ENCODE results near the gene STPG4. TPM values are rescaled to one million over a fixed set of nuclear protein-coding genes. Genes with fewer than 3 reads are reported as not detected.
A peak's percentile ranks its signal among the peaks of the same experiment; 100 is the strongest.

STPG4 gene
- total RNA-seq, 1 experiment from 2014 or later = 0.13 TPM

GRCh38 chr2:47074691-47075090 is 80.4 kb downstream of the STPG4 start:
- Histone ChIP-seq H4K20me1 (ENCODE audit: control insufficient read depth, insufficient read depth, insufficient read length) (no peaks in the 10 kb centered on the region), H2BK5ac (ENCODE audit: insufficient read length, low read length) (no peak overlapping the region), H3K23me2 (ENCODE audit: insufficient read length, low read depth, low read length, poor library complexity, severe bottlenecking) (no peaks in the 10 kb centered on the region), H3K4ac (ENCODE audit: low read depth, low read length) (no peak overlapping the region), H3K18ac (ENCODE audit: insufficient read length, low read depth, low read length) (no peak overlapping the region), H4K91ac (ENCODE audit: insufficient read length, low read depth, low read length) (no peak overlapping the region), H3K4me1 (ENCODE audit: insufficient read depth, low read length) (peaks cover 18% of the 10 kb centered on the region; the same call in 1 of the 2 replicates), H3T11ph (ENCODE audit: low read length) (no peak overlapping the region), H4K8ac (replicated peaks; ENCODE audit: insufficient read length, low read depth, low read length) (no peak overlapping the region), H3K4me2 (ENCODE audit: insufficient read depth, insufficient read length, low read length) (no peak overlapping the region), H3K27me3 (ENCODE audit: insufficient read depth, low read length) (no peaks in the 10 kb centered on the region), H3K9ac (ENCODE audit: extremely low read depth, insufficient read length, low read length) (no peak overlapping the region), H3K9me3 (ENCODE audit: control insufficient read depth, low read depth, low read length) (no peaks in the 10 kb centered on the region), H3K14ac (ENCODE audit: insufficient read depth, low read length) (no peak overlapping the region; the same call in 1 of the 2 replicates), H2BK20ac (ENCODE audit: low read depth, low read length, poor library complexity, severe bottlenecking) (no peak overlapping the region), H2AFZ (ENCODE audit: low read length) (no peak overlapping the region), H2BK12ac (ENCODE audit: insufficient read length, low read depth, low read length) (no peak overlapping the region), H2AK5ac (ENCODE audit: insufficient read length, low read length) (no peak overlapping the region), H3K56ac (ENCODE audit: insufficient read length, low read depth, low read length) (no peak overlapping the region), H2BK120ac (ENCODE audit: low read depth, low read length, poor library complexity, severe bottlenecking) (no peak overlapping the region), H3K27ac (ENCODE audit: insufficient read length, low read depth, low read length) (no peak overlapping the region), H4K5ac (ENCODE audit: insufficient read length, low read depth, low read length) (no peak overlapping the region), H3K79me1 (ENCODE audit: insufficient read depth, low read depth, low read length, poor library complexity, severe bottlenecking) (no peaks in the 10 kb centered on the region), H2BK15ac (ENCODE audit: low read depth, low read length) (no peak overlapping the region), H3K23ac (ENCODE audit: insufficient read length, low read depth, low read length) (no peak overlapping the region), H3K79me2 (ENCODE audit: insufficient read depth, low read length) (no peaks in the 10 kb centered on the region)
- TF ChIP-seq, protein P1, sequence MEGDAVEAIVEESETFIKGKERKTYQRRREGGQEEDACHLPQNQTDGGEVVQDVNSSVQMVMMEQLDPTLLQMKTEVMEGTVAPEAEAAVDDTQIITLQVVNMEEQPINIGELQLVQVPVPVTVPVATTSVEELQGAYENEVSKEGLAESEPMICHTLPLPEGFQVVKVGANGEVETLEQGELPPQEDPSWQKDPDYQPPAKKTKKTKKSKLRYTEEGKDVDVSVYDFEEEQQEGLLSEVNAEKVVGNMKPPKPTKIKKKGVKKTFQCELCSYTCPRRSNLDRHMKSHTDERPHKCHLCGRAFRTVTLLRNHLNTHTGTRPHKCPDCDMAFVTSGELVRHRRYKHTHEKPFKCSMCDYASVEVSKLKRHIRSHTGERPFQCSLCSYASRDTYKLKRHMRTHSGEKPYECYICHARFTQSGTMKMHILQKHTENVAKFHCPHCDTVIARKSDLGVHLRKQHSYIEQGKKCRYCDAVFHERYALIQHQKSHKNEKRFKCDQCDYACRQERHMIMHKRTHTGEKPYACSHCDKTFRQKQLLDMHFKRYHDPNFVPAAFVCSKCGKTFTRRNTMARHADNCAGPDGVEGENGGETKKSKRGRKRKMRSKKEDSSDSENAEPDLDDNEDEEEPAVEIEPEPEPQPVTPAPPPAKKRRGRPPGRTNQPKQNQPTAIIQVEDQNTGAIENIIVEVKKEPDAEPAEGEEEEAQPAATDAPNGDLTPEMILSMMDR (conservative IDR thresholded peaks at IDR 0.05) = no peak
- WGBS (ENCODE audit: extremely low coverage, insufficient read length, low lambda C conversion rate) = no CpG with 5 or more reads among the region's 4 CpGs
- Mint-ChIP-seq H3K27ac (peak overlapping the region in 2 of 3 experiments; percentile 36 to 75; a peak in 3 of 7 replicates), H3K9me3 (no peaks in the 10 kb centered on the region), H3K36me3 (ENCODE audit: insufficient read depth in 1 of 3, low read depth in 3 of 3) (peaks cover 0 to 3% (median 0%) of the 10 kb centered on the region in 3 experiments; a peak in 2 of 7 replicates), H3K4me1 (peaks cover 65 to 71% of the 10 kb centered on the region in 2 experiments), H3K27me3 (ENCODE audit: low read depth) (no peaks in the 10 kb centered on the region; the same call in 1 of the 2 replicates), H3K4me3 (no peak overlapping the region)
- no peak for DNase-seq
